NCI-H1417 treated with DMSO at 0.1 percent for 48 hours (cell line): Measurements from ENCODE around the gene RNF214.
"Not testable (repeated sequence)": the region's sequence is repeated elsewhere in the genome, so short reads cannot be mapped to it uniquely, and the experiment has no call there.

Experiments used
- DNase-seq: peaks from one replicate; lab custom pipeline; 2025; lab: John Stamatoyannopoulos, UW

The RNF214 gene

DNA sequence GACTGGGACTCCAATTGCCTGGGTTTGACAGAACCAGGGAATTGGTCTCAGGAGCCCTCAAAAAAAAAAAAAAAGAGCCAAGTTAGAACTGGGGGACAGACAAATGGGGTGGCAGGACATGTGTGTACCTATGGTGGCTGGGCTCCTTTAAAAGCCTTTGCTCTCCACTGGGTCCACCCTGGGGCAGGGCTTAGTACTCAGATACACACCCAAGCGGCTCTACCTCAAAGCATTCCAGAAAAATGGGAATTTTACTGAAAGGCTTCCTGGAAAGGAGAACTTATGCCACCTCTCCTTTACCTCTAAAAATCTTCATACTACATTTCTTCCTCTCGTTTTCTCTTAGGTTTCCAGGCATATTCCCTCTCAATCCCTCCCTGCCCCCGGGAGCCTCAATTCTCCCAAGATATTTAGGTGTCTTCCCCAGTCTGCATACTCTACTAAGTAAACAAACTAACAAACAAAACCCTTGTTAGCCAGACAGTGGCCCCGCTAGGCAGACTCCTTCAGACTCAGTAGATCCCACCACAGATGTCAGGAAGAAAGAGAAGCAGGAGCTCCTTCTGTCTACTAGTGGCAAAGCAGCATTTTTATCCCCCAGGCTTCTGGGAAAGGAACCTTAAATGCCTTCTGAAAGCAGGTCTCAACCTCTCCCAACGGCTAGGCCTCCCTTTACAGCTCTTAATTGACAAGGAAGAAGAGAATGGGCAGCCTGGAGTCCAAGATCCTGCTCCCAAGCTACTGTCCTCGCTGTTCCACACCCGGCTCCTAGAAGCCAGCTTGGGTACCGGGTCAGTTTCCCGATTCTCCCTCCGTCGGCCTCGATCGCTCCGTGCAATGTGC is 1.3 kb upstream of the RNF214 start:
- no peak for DNase-seq

DNA sequence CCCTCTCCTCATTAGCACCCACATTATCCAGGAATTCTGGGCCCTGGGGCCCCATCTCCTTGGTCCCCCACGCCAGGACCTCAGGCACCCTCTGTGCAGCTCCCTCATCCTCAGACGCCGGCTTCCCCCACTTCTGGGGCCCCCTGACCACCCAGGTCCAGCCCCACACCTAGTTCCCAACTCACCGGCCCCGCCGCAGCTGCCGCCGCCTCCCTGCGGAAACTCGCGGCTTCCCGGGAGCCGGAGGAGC is 704 bp upstream of the RNF214 start, which contains the start of gene PCSK7:
PCSK7 (minus strand) TSS at position 232 of the 250 bp plus-strand sequence. CDS start 2,229 bp downstream, outside the sequence.
- no peak for DNase-seq

DNA sequence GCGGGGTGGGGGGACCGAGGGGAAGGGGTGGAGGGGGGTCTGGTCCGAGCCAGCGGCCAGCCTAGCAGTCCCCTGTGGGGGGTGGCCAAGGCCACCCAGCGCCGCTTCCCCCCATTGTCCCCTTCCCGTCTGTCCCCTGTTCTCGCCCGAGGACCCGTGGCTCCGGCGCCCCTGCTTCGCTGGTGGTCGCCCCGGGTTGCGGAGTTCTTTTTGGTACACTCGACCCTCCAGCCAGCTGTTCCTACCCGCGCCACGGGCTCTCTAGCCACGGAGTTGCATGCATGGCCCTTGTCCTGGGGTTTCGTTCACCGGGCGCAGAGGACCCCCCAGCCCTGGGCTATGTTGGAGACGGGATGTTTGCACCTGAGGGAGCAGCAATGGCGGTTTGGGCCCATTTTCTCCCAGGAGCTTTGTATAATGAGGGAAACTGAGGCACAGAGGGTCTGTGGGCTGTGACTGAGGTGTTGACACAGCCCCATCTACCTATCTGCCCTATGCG is 489 bp downstream of the RNF214 start:
- no peak for DNase-seq

DNA sequence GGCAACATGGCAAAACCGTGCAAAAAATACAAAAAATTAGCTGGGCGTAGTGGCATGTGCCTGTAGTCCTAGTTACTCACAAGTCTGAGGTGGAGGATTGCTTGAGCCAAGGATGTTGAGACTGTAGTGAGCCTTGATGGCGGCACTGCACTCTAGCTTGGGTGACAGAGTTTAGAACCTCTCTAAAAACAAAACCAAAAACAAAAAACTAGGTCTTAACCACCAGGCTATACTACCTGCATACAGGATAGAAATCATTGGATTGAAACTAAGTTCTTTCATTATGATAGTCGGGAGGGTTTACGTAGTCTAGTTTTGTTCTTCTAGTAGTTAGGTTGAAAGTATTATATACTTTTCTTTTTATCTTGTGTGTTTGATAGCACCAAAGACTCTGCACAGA is 5.8 kb downstream of the RNF214 start:
- no peak for DNase-seq

DNA sequence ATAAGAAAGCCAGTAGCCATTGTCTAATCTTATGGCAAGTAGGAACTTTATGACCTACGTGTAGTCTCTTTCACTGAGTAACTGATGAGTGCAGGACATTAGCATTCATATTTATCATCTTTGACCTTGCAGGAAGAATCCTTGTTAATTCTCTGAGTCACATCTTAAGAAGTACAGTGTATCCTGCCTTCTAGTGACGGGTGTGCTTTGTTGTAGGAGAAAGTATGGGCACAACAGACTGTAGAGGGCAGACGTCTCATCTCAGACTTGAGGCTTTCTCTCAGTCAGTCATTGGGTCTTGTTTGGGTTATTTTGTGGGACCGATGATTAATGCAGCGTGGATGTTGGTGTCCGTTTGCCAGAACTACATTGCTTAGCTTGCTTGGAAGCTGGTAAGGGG is 6.8 kb downstream of the RNF214 start:
- DNase-seq, result no peak

DNA sequence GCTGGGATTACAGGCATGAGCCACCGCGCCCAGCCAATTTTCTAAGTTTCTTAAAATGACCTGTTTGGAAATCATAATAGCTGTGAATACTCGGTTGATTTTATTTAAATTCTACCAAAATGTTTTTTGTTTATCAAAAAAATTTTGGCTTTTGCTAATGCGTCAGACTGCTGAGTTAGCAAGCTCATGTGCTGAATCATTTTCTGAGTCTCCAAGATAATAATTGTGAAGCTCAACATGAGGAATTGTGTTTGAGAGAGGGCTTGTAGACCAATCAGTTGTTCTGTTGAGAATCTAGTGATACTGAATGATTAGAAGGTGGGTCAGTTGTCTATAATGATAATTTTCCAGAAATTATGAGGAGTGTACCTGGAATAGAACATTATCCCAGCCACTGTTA is 15.9 kb downstream of the RNF214 start:
- DNase-seq, result no peak

DNA sequence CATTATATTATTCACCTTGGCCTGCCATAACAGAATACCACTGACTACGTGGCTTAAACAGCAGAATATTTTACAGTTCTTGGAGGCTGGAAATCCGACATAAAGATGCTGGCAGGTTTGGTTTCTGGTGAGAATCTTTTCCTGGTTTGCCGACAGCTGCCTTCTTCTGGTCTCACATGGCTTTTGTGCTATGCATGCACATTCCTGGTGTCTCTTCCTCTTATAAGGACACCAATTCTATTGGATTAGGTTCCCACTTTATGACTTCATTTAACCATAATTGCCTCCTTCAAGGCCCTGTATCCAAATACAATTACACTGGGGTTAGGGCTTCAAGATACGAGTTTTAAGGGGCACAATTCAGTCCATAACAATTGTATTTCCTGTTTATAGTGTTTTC is 17.1 kb downstream of the RNF214 start:
- no peak for DNase-seq

DNA sequence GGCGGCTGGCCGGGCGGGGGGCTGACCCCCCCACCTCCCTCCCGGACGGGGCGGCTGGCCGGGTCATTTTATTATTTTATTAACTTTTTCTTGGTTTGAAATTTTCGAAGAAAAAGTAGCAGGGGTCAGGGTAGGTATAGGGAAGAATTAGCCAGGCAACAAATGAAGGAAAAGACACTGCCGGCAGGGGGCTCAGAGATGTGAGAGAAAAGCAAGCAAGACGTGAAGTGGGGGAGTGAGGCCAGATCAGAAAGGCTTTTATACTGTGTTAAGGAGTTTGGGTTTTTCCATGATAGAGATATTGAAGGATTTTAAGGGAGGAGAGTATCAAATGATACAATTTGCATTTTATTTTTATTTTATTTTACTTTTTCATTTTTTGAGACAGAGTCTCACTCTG is 19.0 kb downstream of the RNF214 start:
- DNase-seq, result no peak

DNA sequence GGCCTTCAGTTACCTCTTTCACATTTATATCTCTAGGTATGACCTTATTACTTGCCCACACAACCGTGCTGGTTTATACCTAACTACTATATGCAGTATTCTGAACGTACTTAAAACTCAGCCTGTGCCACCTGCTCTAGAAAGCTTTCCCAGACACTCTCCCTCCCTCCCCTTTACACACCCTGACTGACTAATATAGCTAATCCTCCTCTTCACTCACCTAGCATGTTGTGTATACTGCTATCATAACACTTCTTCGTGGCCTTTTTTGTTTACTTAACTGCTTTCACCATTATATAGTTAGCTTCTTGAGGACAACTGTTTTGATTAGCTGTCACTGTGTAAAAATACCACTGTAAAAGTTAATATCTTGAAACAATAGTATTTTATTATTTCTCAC is 23.5 kb downstream of the RNF214 start:
- no peak for DNase-seq

DNA sequence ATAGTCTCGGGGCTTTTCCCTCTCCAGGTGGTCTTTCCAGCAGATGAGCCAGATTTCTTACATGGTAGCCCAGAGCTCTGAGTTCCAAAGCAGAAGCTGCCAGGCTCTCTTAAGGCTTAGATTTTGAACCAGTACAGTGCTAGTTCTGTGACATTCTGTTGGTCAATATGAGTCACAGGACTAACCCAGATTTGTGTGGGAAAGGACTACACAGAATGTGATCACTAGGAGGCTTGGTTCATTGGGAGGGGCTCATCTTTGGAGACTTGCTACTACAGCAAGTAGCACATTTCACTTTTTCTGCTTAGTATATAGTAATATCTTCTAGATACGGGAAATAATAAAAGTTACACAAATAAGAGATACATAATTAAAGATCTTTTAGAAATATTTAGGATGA is 24.1 kb downstream of the RNF214 start:
- no peak for DNase-seq

DNA sequence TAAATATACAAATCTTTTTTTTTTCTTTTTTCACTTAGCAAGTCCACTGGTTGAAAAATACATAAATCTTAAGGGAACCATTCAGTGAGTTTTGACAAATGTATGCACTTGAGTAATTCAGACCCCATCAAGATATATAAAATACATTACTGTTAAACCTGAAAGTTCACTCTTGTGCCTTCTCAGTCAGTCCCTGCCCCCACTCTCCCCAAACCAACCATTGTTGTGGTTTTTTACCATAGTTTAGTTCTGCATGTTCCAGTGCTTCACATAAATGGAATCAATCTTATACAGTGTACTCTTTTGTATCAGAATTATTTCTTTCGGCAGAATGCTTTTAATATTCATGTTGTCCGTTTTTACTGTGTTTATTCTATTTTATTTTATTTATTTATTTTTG is 26.1 kb downstream of the RNF214 start:
- DNase-seq, result no peak

DNA sequence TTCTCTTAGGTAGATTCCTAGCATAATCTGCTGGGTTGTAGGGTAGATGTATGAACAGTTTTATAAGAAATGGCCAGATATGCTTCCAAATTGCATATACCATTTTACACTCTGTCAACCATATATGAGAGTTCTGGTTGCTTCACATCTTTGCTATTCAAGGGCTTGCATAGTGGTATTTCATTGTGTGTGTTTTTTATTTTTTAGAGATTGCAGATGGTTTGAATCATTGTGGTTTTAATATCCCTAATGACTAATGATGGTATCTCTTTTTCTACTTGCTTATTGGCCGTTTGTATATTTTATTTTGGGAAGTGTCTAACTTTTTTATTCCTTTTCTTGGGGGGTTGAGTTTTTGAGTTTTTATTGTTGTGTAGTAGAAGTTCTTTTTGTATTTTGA is 26.9 kb downstream of the RNF214 start:
- no peak for DNase-seq

DNA sequence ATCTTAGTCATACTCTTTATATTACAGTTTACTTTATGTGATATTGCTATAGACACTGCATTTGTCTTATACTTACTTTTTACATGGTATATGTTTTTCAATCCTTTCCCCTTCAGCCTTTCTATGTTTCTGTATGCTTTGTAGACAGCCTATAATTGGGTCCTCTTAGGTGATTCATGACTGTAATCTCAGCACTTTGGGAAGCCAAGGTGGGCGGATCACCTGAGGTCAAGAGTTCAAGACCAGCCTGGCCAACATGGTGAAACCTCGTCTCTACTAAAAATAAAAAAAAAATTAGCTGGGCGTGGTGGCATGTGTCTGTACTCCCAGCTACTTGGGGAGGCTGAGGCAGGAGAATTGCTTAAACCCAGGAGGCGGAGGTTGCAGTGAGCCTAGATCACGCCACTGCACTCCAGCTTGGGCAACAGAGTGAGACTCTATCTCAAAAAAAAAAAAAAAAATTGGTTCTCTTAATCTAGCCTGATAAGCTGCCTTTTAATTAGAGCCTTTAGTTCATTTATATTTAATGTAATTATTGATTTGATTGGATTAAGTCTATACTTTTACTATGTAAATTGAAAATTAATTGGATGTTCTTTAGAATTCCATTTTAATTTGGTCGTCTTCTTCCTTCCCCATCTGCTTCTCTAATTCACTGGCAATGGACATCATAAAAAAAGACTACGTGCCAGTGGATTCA is 32.3 kb downstream of the RNF214 start:
- DNase-seq, result not testable (repeated sequence)

DNA sequence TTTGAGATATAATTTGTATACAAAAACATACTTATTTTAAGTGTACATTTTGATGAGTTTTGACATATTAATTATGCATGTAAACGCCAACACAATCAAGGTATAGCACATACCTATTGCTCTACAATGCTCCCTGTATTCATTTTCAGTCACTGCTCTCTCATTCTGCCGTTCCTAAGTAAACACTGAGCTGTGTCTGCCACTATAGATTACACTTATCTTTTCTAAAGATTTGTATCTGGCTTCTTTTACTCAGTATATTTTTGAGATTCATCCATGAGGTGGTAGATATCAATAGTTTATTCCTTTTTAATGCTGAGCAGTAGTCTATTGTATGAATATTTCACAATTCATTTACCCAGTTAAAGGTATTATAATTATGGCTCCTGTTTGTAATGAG is 33.3 kb downstream of the RNF214 start:
- DNase-seq, result no peak

DNA sequence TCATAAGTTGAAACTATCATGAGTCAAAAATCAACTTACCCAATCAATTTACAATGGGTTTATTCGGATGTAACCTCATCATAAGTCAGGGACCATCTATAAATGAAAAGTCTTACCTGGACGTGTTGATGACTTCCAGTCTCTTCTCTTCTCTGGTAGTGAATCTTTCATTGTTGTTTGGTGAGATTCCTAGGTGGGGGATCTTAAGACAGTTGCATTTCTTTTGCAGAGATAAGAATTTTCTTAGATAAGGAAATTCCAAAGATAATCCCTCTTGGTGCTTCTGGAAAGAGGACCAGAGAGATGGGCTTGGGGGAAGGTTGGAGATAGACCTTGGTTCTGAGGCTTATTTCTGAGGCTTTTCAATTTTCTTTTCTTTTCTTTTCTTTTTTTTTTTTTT is 37.4 kb downstream of the RNF214 start:
- DNase-seq, result no peak

DNA sequence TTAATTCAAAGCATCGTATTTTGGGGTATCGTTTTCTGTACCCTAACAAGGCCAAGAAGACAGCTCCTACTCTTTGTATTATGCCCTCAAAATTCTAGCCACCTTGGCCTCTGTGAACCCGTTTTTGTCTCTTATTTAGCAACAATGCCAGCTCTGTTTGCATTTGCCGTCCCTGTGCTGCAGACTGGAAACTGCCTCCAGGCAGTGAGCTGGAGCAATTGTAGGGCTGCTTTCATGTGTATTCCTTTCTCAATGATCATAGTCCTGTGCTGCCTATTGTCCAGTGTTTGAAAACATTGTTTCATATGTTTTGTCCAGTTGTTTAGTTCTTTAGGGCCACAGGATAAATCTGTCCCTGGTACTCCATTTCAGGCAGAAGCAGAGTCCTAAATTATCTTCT is 38.7 kb downstream of the RNF214 start:
- DNase-seq, result no peak

DNA sequence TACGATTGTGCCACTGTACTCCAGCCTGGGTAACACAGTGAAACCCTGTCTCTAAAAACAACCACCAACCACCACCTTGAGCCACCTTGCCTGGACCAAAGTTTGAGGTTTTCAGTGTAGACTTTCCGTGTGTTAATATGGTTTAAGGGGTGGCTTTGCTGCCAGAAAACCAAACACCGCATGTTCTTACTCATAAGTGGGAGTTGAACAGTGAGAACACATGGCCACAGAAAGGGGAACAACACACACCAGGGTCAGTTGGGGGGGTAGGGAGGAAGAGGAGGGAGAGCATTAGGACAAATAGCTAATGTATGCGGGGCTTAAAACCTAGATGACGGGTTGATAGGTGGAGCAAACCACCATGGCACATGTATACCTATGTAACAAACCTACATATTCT is 39.7 kb downstream of the RNF214 start:
- not testable (repeated sequence) for DNase-seq

DNA sequence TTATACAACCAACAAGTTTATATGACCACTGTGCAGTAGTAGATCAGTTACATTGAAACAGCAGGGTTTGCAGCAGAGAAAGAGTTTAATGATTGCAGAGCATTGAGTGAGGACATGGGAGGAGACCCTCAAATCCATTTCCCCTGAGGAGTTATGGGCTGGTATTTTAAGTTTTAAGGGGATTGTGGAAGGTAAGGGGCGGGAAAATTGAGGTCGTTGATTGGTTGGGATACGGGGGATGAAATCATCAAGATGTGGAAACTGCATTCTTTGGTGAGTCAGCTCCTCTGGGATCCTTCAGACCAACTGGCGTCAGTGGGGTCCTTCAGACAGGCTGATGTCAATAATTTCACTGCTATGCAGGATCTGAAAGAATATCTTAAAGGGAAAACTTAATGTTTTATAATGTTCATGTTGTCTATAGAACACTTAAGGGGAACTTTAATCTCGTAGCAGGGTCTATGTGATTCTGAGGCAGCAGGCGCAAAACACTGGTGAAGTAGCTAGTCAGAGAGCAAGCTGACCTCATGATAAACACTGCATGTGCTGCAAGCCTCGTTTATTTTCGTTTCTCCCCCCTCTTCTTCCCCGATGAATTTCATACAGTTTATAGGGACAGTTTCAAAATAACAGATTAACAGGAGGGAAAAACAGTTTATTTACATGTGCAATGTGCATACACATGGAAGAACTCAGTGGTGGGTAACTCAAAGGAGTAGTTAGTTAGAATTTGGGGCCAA is 41.2 kb downstream of the RNF214 start:
- DNase-seq, result no peak

DNA sequence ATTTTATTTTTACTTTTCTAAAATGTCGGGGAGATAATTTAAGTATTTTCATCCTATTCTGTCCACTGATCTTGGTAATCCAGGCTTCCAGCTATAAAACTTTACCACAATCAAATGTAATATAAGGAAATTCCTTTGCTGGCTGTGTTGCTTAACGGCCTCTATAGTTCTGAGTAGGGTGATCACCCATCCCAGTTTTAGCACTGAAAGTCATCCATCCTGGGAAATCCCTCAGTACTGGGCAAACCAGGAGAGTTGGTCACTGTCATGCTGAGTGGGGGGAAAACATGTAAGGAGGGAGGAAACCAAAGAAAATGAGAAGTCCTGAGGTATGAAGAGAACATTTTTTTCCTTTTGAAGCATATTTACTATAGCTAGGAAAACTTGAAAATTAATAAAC is 45.9 kb downstream of the RNF214 start:
- no peak for DNase-seq

DNA sequence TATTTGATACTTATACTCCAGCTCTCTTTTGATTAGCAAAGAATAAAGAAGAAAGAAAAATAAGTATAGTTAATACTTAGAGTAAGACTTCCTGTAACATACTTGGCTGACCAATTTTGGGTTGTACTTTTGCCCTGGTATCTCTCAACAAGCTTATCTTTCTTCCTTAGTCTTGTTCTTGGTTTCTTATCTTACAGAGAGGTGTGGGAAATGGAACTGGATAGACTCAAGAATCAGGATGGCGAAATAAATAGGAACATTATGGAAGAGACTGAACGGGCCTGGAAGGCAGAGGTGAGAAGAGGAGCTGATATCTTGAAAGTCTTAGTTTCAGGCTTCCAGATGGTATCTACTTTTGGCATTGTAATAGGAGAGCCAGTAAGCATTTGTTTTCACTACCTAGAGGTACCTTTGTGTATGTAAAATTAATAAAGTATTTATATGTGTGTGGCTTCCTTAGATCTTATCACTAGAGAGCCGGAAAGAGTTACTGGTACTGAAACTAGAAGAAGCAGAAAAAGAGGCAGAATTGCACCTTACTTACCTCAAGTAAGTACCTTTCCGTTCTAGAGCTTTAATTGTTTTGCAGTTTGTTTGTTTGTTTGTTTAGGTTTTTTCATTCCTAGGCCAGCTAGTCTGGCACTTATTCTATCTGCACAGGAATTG is 47.4 kb downstream of the RNF214 start:
- no peak for DNase-seq

DNA sequence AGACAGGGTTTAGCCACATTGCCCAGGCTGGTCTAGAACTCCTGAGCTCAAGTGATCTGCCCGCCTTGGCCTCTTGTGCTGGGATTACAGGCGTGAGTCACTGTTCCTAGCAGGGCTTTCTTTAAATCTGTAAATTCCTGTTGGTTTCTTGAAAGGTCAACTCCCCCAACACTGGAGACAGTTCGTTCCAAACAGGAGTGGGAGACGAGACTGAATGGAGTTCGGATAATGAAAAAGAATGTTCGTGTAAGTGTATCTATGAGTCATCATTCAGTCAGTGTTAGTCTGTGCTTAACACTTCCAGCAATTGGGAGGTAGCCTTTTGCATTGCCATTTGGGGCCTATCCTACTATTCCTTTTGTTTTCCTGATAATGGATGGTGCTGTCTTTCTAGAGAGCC is 48.7 kb downstream of the RNF214 start:
- DNase-seq, result no peak

DNA sequence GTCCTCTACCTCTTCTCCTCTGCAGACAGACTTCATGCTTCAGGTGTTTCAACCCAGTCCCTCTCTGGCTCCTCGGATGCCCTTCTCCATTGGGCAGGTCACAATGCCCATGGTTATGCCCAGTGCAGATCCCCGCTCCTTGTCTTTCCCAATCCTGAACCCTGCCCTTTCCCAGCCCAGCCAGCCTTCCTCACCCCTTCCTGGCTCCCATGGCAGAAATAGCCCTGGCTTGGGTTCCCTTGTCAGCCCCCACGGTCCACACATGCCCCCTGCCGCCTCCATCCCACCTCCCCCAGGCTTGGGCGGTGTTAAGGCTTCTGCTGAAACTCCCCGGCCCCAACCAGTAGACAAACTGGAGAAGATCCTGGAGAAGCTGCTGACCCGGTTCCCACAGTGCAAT is 49.4 kb downstream of the RNF214 start:
- DNase-seq, result no peak
